HG03025 (cell line): ENCODE measurements around the gene ERICH4.

ENCODE experiments used
- ATAC-seq: cut with Tn5 transposase; IDR thresholded peaks from one replicate; pipeline ENCODE4 v1.9.1; 2021; ENCODE audit warnings: mild to moderate bottlenecking, moderate library complexity; ENCODE audit not compliant: unreplicated experiment, low FRiP score

The ERICH4 gene

GRCh38 chr19:41413947-41414346, 29.0 kb upstream of the ERICH4 start:
- no peak for ATAC-seq

- no peak for ATAC-seq
Observed at GRCh38 chr19:41414461-41414860, 28.5 kb upstream of the ERICH4 start.

DNA sequence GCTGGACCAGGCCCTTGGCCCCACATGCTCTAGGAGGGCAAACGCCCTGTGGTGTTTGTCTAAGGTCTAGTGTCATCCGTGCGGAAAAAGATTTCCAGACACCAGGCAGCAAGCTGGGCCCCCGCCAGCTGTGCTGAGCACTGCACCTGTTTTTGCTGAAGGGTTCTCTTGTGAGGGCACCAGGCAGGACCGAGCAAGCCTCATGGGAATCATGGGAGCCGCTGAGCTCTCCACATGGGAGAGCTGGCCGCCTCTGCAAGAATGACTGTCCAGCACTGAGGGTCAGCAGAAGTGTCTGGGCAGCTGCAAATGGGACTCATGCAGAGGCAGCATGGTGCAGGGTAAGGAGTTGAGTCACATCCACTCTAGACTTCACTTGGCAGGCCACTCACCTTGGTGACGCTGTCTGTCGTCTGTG, 27.8 kb upstream of the ERICH4 start:
- no peak for ATAC-seq

GRCh38 chr19:41416194-41416674, 26.7 kb upstream of the ERICH4 start:
- no peak for ATAC-seq

DNA sequence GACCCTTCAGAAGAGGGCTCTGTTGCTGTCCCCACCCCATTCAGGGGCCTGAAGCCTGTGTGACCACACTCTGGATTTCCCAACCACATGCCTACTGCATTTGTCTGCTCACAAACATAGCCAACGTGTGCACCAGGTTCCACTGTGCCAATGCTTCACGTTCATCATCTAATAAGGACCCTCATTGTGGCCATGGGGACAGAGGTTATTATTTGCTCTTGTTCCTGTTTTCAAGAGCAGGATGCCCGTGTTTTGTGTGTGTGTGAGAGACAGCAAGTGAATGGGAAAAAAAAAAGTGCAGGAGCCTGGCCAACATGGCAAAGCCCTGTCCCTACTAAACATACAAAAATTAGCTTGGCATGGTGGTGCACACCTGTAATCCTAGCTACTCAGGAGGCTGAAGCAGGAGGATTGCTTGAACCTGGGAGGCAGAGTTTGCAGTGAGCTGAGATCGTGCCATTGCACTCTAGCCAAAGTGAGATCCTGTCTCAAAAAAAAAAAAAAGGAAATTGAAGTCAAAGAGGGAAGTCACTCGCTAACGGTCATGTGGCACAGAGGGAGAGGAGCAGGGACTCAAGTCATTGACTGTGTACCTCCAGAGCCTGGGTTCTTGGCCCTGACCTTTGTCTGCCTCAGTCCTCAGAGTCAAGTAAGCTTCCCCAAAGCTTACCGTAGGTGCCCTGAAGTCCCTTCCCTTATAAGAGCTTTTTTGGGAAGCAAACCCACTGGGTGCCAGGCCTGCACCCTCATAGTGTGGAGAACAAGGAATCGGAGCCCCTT, 22.7 kb upstream of the ERICH4 start:
- no peak for ATAC-seq

- no peak for ATAC-seq
Observed at GRCh38 chr19:41421314-41421713, 21.6 kb upstream of the ERICH4 start.

DNA sequence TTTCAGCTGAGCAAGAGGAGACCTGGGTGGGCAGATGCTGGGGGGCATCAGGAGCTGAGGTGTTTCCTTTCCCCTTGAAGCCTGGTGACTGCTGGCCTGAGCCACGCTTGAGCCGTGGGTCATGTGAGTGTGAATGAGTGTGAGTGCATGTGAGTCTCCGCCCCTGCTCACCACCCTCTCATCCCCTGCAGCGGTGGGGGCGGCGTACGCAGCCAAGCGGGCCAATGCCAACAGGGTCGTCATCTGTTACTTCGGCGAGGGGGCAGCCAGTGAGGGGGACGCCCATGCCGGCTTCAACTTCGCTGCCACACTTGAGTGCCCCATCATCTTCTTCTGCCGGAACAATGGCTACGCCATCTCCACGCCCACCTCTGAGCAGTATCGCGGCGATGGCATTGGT, 21.0 kb upstream of the ERICH4 start:
- ATAC-seq: no peak

DNA sequence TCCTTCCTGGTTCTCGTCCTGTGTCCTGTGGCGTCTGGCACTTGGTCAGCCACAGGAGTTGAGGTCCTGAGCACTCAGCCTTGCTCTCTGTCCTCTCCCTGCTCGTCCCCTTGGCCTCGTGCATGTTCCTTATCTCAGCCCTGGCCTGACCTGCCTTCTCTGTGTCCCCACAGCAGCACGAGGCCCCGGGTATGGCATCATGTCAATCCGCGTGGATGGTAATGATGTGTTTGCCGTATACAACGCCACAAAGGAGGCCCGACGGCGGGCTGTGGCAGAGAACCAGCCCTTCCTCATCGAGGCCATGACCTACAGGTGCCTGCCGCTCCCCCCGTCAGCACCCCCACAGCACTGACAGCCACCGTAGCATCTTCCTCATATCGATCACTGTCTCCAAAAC, 20.5 kb upstream of the ERICH4 start:
- ATAC-seq: no peak

DNA sequence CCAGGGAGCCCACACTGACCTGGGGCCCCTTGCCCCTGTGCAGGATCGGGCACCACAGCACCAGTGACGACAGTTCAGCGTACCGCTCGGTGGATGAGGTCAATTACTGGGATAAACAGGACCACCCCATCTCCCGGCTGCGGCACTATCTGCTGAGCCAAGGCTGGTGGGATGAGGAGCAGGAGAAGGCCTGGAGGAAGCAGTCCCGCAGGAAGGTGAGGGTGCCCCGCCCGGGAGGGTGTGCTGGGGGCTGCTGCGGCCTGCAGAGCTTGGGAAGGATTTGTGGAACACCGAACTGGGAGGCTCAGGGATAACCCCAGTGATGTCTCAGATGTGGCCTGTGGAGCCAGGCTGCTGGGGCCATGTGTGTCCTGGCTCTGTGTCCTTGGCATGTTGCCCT, 20.0 kb upstream of the ERICH4 start:
- no peak for ATAC-seq

GRCh38 chr19:41424335-41425173, 18.4 kb upstream of the ERICH4 start:
- no peak for ATAC-seq

- ATAC-seq: no peak
Observed at GRCh38 chr19:41425174-41426115, 17.5 kb upstream of the ERICH4 start.

- no peak for ATAC-seq
Observed at GRCh38 chr19:41426116-41426841, 16.7 kb upstream of the ERICH4 start.

DNA sequence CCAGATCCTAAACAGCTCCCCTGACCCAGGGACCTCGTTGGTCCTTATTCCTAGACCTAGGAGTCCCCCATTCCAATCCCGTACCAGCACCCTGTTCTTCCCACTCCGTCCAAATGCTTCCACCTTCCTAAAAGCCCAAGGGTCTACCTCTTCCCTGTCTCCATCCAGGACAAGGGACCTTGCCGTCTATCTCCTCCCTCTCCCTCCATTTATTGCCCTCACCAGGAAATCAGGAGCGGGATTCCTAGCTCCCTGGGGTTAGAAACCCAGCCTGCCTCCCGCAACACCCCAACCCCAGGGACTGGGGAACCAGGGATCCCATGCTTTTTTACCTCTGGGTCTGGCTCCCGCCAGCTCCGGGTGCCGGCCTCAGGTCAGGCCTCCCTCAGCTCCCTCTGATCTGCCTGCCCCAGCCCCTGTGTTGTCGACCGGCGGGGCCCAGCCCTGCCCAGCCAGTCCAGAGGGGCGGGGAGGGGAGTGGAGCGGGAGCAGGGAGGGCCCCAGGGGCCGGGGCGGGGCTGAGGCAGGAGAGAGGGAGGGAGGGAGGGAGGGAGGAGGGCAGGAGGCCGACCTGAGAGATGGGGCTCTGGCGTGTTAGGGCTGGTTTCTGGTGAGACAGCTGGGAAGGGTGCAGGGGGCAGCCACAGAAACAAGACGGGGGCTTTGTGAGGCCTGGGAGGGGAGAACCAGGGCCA, 15.9 kb upstream of the ERICH4 start, which contains the start of gene B3GNT8:
B3GNT8 (minus strand) TSS at position 423 of the 695 bp plus-strand sequence. CDS start 596 bp downstream, outside the sequence.
- ATAC-seq: no peak

- ATAC-seq: no peak
Observed at GRCh38 chr19:41427647-41428480, 15.1 kb upstream of the ERICH4 start.

- no peak for ATAC-seq
Observed at GRCh38 chr19:41428481-41428859, 14.5 kb upstream of the ERICH4 start.

DNA sequence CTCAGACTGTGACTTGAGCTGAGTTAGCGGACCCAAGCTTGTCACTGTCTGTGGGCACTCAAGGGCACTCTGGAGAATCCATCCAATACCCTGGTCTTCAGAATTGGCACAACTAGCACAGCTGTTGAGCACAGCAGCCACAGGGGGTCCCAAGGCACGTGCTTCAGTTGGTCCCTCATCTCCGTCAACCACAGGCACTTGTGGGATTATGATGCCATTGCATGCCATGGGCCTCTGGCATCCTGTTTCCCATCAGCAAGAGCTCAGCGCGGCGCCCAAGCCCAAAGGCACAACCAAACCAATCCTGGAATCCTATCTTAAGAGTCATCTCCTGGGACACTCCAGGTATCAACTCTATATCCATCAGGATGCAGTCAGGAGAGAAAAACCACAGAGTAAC, 12.0 kb upstream of the ERICH4 start:
- no peak for ATAC-seq

GRCh38 chr19:41431426-41432386, 11.2 kb upstream of the ERICH4 start:
- ATAC-seq: no peak
